Cardiac septum (tissue), 1 donor: ENCODE data around the gene MRPL32. TPM values are rescaled to one million over a fixed set of nuclear protein-coding genes. Genes with fewer than 3 reads are reported as not detected.

Experiments used
- total RNA-seq: library from RNA; stranded (reverse); fragmentation: NEBNext Ultra II Directional; extraction: Animal tissue kit (Norgen Biotek cat#: 25700); gene quantifications from one replicate; pipeline ENCODE4 v1.2.1, GENCODE V29; 2021
- donor health status: DM: no; HTN: no; CAD: no.

Gene MRPL32
- total RNA-seq, 1 donor from 2014 or later = 51.3 TPM

Other genes starting within 250 kb of the MRPL32 start
- 5.2 TPM for gene C7orf25, start 20.3 kb upstream of the MRPL32 start, total RNA-seq
- 64.8 TPM for gene PSMA2, start 202 bp upstream of the MRPL32 start, total RNA-seq
- not detected for gene HECW1, start 180.3 kb downstream of the MRPL32 start, total RNA-seq